A673 (cell line): ENCODE data around the gene IFT74.

Experiments
- EZH2 ChIP-seq: fragments of 200-600 bp; sonication (generic); IDR thresholded peaks from 2 replicates; pipeline ENCODE4 v1.6.1; 2017; ENCODE audit warnings: borderline replicate concordance, low read depth, mild to moderate bottlenecking, mixed read lengths, antibody characterized with exemption, low read length; ENCODE audit not compliant: poor library complexity, severe bottlenecking
- TF ChIP-seq, protein P1 (sequence below): fragments of 300-800, 200-600 bp; sonication (generic); conservative IDR thresholded peaks from 2 replicates; pipeline ENCODE4 v1.5.1; 2017; ENCODE audit warnings: low read depth, mild to moderate bottlenecking, antibody characterized with exemption, low read length, moderate library complexity, mixed read lengths

DNA sequence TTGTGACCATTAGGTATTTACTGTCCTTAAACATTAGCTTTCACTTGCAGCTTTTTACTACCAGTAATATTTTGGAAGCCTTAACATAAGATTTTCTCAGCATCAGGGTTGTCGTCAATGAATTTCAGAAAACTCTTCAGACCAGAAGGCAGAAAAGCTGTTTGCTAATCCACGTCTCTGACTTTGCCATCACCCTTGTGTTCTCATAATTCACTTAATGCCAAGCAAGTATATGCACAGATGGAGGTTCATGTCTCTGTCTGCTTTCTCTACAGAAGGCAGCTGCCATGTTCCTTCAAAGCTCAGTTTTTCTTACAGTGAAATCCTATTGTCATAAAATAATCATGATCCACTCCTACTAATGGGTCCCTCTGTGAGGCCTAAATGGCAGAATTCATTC lies 87.0 kb downstream of the IFT74 start:
- TF ChIP-seq EZH2, result no peak
- TF ChIP-seq, protein P1, sequence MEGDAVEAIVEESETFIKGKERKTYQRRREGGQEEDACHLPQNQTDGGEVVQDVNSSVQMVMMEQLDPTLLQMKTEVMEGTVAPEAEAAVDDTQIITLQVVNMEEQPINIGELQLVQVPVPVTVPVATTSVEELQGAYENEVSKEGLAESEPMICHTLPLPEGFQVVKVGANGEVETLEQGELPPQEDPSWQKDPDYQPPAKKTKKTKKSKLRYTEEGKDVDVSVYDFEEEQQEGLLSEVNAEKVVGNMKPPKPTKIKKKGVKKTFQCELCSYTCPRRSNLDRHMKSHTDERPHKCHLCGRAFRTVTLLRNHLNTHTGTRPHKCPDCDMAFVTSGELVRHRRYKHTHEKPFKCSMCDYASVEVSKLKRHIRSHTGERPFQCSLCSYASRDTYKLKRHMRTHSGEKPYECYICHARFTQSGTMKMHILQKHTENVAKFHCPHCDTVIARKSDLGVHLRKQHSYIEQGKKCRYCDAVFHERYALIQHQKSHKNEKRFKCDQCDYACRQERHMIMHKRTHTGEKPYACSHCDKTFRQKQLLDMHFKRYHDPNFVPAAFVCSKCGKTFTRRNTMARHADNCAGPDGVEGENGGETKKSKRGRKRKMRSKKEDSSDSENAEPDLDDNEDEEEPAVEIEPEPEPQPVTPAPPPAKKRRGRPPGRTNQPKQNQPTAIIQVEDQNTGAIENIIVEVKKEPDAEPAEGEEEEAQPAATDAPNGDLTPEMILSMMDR, result no peak
